ENCODE measurements around the gene TMEM209.
A peak's percentile ranks its signal among the peaks of the same experiment; 100 is the strongest.
"Not testable (repeated sequence)": the region's sequence is repeated elsewhere in the genome, so short reads cannot be mapped to it uniquely, and the experiment has no call there.

TMEM209 gene

GRCh38 chr7:130216750-130217149 is 11.5 kb upstream of the TMEM209 start:
- DNase-seq: no peak

GRCh38 chr7:130216025-130216424 is 10.8 kb upstream of the TMEM209 start:
- no peak for DNase-seq

GRCh38 chr7:130213828-130214227 is 8.6 kb upstream of the TMEM209 start:
- DNase-seq: no peak

- DNase-seq: no peak
Observed at GRCh38 chr7:130210181-130210935, 5.2 kb upstream of the TMEM209 start.

- no peak for DNase-seq
Observed at GRCh38 chr7:130208516-130208915, 3.3 kb upstream of the TMEM209 start.

- no peak for DNase-seq
Observed at GRCh38 chr7:130207642-130208041, 2.4 kb upstream of the TMEM209 start, which contains the start of gene SSMEM1. TSS of gene SSMEM1 (plus strand) at chr7:130207860. CDS start at chr7:130207911, 51 bp downstream.

- DNase-seq: no peak
Observed at GRCh38 chr7:130207033-130207432, 1.8 kb upstream of the TMEM209 start.

GRCh38 chr7:130201796-130202195 is 3.4 kb downstream of the TMEM209 start:
- DNase-seq: no peak

GRCh38 chr7:130197094-130197493 is 8.1 kb downstream of the TMEM209 start:
- DNase-seq: no peak

- DNase-seq: no peak
Observed at GRCh38 chr7:130196476-130196875, 8.7 kb downstream of the TMEM209 start.

- DNase-seq: no peak
Observed at GRCh38 chr7:130195396-130195795, 9.8 kb downstream of the TMEM209 start.

GRCh38 chr7:130191791-130192190 is 13.4 kb downstream of the TMEM209 start:
- DNase-seq: no peak

- DNase-seq: no peak
Observed at GRCh38 chr7:130189343-130189742, 15.9 kb downstream of the TMEM209 start.

GRCh38 chr7:130187360-130187759 is 17.8 kb downstream of the TMEM209 start:
- DNase-seq: no peak

GRCh38 chr7:130184349-130184748 is 20.9 kb downstream of the TMEM209 start:
- DNase-seq: not testable (repeated sequence)

GRCh38 chr7:130182990-130183389 is 22.2 kb downstream of the TMEM209 start:
- no peak for DNase-seq

GRCh38 chr7:130181263-130181605 is 24.0 kb downstream of the TMEM209 start:
- DNase-seq: no peak

GRCh38 chr7:130180571-130181262 is 24.5 kb downstream of the TMEM209 start:
- DNase-seq: peak; percentile 50

GRCh38 chr7:130179631-130180030 is 25.6 kb downstream of the TMEM209 start:
- no peak for DNase-seq

- no peak for DNase-seq
Observed at GRCh38 chr7:130178251-130178650, 27.0 kb downstream of the TMEM209 start.

- DNase-seq: no peak
Observed at GRCh38 chr7:130174237-130174959, 30.8 kb downstream of the TMEM209 start.

- DNase-seq: no peak
Observed at GRCh38 chr7:130162196-130162595, 43.0 kb downstream of the TMEM209 start.

GRCh38 chr7:130160455-130160854 is 44.8 kb downstream of the TMEM209 start:
- no peak for DNase-seq

- DNase-seq: no peak
Observed at GRCh38 chr7:130160023-130160422, 45.2 kb downstream of the TMEM209 start.

Measured in stimulated activated naive CD4-positive, alpha-beta T cell treated with Interleukin-2 at 50 U/mL for 16 hours (primary cell).